ENCODE measurements around the gene ABCG4.

The ABCG4 gene

GRCh38 chr11:119158467-119158866 is 9.6 kb downstream of the ABCG4 start:
- TF ChIP-seq POLR2AphosphoS5 (IDR thresholded peaks at IDR 0.05; ENCODE audit: low read depth, low read length), result no peak
- TF ChIP-seq REST (IDR thresholded peaks at IDR 0.05; ENCODE audit: insufficient read depth in 1 of 2, low read depth in 2 of 2, low read length in 2 of 2), result no peak
- TF ChIP-seq FOXP2 (optimal IDR thresholded peaks at IDR 0.05; ENCODE audit: borderline replicate concordance, extremely low read depth, extremely low read length, insufficient read depth), result no peak
- TF ChIP-seq SIN3A (IDR thresholded peaks at IDR 0.05; ENCODE audit: borderline replicate concordance, insufficient read depth, low read length), result no peak
- TF ChIP-seq TAF1 (IDR thresholded peaks at IDR 0.05; ENCODE audit: borderline replicate concordance, insufficient read depth, low read length), result no peak

DNA sequence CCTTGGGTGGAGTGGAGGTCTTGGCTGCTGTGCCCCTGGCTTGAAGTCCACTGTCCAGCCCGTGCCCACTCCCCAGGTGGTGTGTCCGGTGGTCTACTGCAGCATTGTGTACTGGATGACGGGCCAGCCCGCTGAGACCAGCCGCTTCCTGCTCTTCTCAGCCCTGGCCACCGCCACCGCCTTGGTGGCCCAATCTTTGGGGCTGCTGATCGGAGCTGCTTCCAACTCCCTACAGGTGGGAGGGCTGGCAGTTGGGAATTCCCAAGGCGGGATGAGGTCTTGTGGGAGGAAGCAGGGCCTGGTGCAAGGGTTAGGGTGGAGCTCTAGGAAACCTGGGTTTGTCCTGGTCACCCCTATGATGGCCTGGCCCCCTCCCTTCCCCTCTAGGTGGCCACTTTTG is 11.3 kb downstream of the ABCG4 start:
- TF ChIP-seq REST (IDR thresholded peaks at IDR 0.05; ENCODE audit: insufficient read depth in 1 of 2, low read depth in 2 of 2, low read length in 2 of 2) (no peak), SIN3A (IDR thresholded peaks at IDR 0.05; ENCODE audit: borderline replicate concordance, insufficient read depth, low read length) (no peak), POLR2AphosphoS5 (IDR thresholded peaks at IDR 0.05; ENCODE audit: low read depth, low read length) (no peak), TAF1 (IDR thresholded peaks at IDR 0.05; ENCODE audit: borderline replicate concordance, insufficient read depth, low read length) (no peak), FOXP2 (optimal IDR thresholded peaks at IDR 0.05; ENCODE audit: borderline replicate concordance, extremely low read depth, extremely low read length, insufficient read depth) (no peak)

DNA sequence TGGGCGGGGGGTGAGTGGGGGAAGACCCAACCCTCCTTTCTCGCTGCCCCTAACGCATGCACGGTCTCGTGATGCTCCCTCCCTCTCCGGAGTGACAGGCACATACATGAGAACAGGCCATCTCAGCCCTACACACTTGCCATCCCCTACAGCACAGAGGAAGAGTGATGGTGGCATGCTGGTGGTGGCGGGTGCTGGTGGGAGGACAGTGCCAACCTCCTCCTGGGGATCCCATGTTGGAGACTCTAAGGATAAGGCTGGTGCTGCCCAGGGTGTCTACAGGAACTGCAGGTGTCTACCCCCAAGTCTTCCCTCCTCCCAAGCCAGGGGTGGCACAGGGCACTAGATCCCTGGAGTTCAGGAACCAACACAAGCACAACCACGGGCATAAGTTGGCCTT is 13.0 kb downstream of the ABCG4 start:
- TF ChIP-seq TAF1 (IDR thresholded peaks at IDR 0.05; ENCODE audit: borderline replicate concordance, insufficient read depth, low read length), result no peak
- TF ChIP-seq REST (IDR thresholded peaks at IDR 0.05; ENCODE audit: insufficient read depth in 1 of 2, low read depth in 2 of 2, low read length in 2 of 2), result no peak
- no peak for TF ChIP-seq SIN3A (IDR thresholded peaks at IDR 0.05; ENCODE audit: borderline replicate concordance, insufficient read depth, low read length)
- TF ChIP-seq FOXP2 (optimal IDR thresholded peaks at IDR 0.05; ENCODE audit: borderline replicate concordance, extremely low read depth, extremely low read length, insufficient read depth), result no peak
- no peak for TF ChIP-seq POLR2AphosphoS5 (IDR thresholded peaks at IDR 0.05; ENCODE audit: low read depth, low read length)

DNA sequence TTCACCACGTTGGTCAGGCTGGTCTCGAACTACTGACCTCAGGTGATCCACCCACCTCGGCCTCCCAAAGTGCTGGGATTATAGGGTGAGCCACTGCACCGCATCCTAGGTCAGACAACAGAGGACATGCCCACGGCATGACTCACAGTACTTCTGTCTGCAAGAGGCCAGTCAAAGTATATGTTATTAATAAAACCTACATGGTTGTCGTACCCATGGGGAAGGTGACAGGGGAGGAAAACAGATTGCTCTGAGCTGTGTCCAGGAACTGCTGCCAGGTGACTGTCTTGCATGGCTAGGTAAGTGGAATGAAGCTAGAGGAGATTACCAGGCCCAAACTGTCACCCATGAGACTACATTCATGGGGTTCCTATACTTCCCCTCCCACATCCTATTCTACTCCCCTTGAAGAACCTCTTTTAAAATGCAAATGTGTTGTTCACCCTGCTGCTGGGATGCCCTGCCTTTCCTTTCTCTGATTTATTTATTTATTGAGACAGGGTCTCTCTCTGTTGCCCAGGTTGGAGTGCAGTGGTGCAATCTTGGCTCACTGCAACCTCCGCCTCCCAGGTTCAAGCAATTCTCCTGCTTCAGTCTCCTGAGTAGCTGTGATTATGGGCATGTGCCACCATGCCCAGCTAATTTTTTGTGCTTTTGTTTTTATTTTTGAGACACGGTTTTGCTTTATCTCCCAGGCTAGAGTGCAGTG is 17.7 kb downstream of the ABCG4 start:
- TF ChIP-seq SIN3A (IDR thresholded peaks at IDR 0.05; ENCODE audit: borderline replicate concordance, insufficient read depth, low read length), result no peak
- no peak for TF ChIP-seq REST (IDR thresholded peaks at IDR 0.05; ENCODE audit: insufficient read depth in 1 of 2, low read depth in 2 of 2, low read length in 2 of 2)
- TF ChIP-seq POLR2AphosphoS5 (IDR thresholded peaks at IDR 0.05; ENCODE audit: low read depth, low read length), result no peak
- TF ChIP-seq TAF1 (IDR thresholded peaks at IDR 0.05; ENCODE audit: borderline replicate concordance, insufficient read depth, low read length), result no peak
- TF ChIP-seq FOXP2 (optimal IDR thresholded peaks at IDR 0.05; ENCODE audit: borderline replicate concordance, extremely low read depth, extremely low read length, insufficient read depth), result no peak

Data from PFSK-1 (cell line).